Activated T-helper 1 cell treated with anti-CD3 and anti-CD28 coated beads, Interleukin-12 subunit alpha, Interleukin-12 subunit beta, Interleukin-2, Interleukin-4 antibody, amounts not matched to agents 30 ng/mL and 10 ng/mL and 1 ng/mL, durations not matched to agents 14 hours and 24 hours and 36 hours (primary cell): Measurements from ENCODE around the gene ACVR1B. TPM values are rescaled to one million over a fixed set of nuclear protein-coding genes. Genes with fewer than 3 reads are reported as not detected.

Experiments used
- DNase-seq: peaks from one replicate; pipeline ENCODE4 v3.0.0; 2021; ENCODE audit warnings: low spot score
- H3K27ac Mint-ChIP-seq: one replicate; pipeline ENCODE4 v1.8.0; 2021; ENCODE audit warnings: mild to moderate bottlenecking, mixed read lengths
- H3K27me3 Mint-ChIP-seq: one replicate; pipeline ENCODE4 v1.8.0; 2022; ENCODE audit warnings: mild to moderate bottlenecking, moderate library complexity, mixed read lengths; ENCODE audit not compliant: insufficient read depth
- H3K36me3 Mint-ChIP-seq: one replicate; pipeline ENCODE4 v1.8.0; 2021; ENCODE audit warnings: low read depth, mixed read lengths
- H3K4me1 Mint-ChIP-seq: one replicate; pipeline ENCODE4 v1.8.0; 2021; ENCODE audit warnings: low read depth, mixed read lengths
- H3K4me3 Mint-ChIP-seq: one replicate; pipeline ENCODE4 v1.8.0; 2021; ENCODE audit warnings: mild to moderate bottlenecking, moderate library complexity, mixed read lengths
- H3K9me3 Mint-ChIP-seq: one replicate; pipeline ENCODE4 v1.8.0; 2021; ENCODE audit warnings: mixed read lengths
- intact Hi-C: fragments of 100-400 bp; cut with micrococcal nuclease; formaldehyde crosslinking; loops from one replicate; pipeline ENCODE4 v1.15.1; 2024
- total RNA-seq: library from RNA; stranded (reverse); gene quantifications from 2 replicates; pipeline ENCODE4 v1.2.3, GENCODE V29; 2022

ACVR1B gene
- total RNA-seq, 1 donor from 2014 or later, result 11.4 TPM

DNA sequence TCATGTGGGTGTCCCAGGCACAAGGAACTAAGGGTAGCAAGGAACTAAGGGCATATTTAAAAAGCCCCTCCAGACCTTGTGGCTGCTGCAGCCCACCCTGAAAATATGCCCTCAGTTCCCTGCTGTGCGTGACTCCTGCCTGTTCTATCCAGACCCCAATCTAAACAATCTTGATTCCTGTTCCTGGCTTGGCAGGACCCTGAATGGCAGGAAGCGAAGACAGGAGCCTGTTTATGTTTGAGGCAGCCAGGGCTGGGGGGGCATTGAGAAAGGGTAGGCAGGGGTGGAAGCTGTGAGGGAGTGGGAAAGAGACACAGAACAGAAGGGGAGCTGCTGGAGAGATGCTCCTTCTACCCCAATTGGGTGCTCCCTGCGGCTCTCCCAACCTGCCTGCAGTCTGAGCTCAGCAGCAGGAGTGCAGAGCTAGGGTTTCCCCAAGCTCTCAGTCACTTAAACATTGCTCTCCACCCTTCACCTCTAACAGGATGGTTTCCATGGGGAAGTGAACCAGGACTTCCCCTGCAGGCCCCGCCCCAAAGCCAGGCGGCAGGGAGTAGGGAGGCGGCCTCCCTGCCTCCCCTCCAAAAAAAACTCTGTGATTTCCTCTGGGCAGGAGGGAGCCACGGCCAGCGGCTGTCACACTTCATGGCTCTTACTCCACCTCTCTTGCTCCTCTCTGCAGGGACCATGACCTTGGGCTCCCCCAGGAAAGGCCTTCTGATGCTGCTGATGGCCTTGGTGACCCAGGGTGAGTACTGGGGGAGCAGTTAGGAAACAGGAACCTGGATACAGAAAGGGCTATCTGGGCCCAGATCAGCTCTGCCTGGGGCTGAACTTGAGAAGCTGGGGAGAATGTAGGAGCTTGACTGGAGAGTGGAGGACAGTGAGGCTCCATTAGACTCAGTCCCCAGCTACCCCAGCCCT, 39.4 kb upstream of the ACVR1B start:
- Mint-ChIP-seq H3K4me3 (no peak overlapping the region), H3K27ac (no peak overlapping the region), H3K36me3 (no peaks in the 10 kb centered on the region), H3K27me3 (peaks cover 26% of the 10 kb centered on the region), H3K9me3 (no peaks in the 10 kb centered on the region), H3K4me1 (no peaks in the 10 kb centered on the region)
- intact Hi-C loops, result no loop called here
- DNase-seq, result no peak

DNA sequence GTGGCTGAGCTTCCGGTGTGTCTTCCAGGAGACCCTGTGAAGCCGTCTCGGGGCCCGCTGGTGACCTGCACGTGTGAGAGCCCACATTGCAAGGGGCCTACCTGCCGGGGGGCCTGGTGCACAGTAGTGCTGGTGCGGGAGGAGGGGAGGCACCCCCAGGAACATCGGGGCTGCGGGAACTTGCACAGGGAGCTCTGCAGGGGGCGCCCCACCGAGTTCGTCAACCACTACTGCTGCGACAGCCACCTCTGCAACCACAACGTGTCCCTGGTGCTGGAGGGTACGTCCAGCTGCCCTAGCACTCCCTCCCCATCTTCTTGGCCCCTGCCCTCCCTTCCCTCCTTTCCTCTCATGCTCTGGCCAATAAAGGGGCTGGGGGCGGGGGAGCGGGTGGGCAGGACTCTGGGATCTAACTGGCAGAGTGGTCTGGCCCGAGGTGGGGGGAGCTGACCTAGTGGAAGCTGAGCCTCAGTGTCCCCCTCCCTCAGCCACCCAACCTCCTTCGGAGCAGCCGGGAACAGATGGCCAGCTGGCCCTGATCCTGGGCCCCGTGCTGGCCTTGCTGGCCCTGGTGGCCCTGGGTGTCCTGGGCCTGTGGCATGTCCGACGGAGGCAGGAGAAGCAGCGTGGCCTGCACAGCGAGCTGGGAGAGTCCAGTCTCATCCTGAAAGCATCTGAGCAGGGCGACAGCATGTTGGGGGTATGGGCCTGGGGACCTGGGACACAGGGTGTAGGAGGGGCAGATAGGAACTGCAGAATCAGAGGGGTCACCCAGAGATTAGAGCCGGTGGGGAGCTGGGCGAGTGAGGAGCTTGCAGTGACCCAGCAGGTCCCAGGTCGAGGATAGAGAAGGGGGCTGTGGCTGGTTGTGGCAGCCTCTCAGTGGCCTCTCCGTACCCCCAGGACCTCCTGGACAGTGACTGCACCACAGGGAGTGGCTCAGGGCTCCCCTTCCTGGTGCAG, 38.1 kb upstream of the ACVR1B start:
- Mint-ChIP-seq H3K36me3 (no peaks in the 10 kb centered on the region), H3K27me3 (peaks cover 18% of the 10 kb centered on the region), H3K4me3 (no peak overlapping the region), H3K27ac (no peak overlapping the region), H3K9me3 (no peaks in the 10 kb centered on the region), H3K4me1 (no peaks in the 10 kb centered on the region)
- DNase-seq, result no peak
- intact Hi-C loops, result no loop called here

DNA sequence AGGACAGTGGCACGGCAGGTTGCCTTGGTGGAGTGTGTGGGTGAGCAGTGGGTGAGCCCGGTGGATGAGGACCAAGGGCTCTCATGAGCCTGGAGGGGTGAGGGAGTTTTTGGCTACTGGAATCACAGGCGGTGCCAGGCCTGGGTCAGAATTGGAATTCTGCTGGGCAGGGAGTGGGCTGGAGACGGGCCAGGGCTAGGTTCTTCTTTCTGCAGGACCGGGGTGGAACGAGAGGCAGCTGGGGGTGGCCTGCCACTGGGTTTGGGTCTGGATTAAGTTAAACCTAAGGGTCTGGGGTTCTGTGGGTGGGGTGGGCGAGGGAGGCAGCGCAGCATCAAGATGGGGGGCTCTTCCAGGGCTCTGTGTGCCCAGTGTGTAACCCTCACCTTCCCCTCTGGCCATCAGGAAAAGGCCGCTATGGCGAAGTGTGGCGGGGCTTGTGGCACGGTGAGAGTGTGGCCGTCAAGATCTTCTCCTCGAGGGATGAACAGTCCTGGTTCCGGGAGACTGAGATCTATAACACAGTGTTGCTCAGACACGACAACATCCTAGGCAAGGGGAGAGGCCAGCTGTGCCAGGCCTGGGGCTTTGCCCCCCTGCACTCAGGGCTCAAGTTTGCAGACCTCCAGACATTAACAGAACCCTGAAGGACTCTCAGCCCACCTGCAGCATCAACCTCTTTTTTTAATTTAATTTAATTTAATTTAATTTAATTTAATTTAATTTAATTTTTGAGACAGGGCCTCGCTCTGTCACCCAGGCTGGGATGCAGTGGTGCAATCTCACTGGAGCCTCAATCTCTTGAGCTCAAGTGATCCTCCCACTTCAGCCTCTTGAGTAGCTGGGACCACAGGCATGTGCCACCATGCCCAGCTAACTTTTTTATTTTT, 37.2 kb upstream of the ACVR1B start:
- H3K27me3 Mint-ChIP-seq, result peaks cover 9% of the 10 kb centered on the region
- no peaks in the 10 kb centered on the region for H3K4me1 Mint-ChIP-seq
- no peak for DNase-seq
- H3K27ac Mint-ChIP-seq, result no peak overlapping the region
- no peak overlapping the region for H3K4me3 Mint-ChIP-seq
- intact Hi-C loops, result no loop called here
- H3K36me3 Mint-ChIP-seq, result no peaks in the 10 kb centered on the region
- H3K9me3 Mint-ChIP-seq, result no peaks in the 10 kb centered on the region

DNA sequence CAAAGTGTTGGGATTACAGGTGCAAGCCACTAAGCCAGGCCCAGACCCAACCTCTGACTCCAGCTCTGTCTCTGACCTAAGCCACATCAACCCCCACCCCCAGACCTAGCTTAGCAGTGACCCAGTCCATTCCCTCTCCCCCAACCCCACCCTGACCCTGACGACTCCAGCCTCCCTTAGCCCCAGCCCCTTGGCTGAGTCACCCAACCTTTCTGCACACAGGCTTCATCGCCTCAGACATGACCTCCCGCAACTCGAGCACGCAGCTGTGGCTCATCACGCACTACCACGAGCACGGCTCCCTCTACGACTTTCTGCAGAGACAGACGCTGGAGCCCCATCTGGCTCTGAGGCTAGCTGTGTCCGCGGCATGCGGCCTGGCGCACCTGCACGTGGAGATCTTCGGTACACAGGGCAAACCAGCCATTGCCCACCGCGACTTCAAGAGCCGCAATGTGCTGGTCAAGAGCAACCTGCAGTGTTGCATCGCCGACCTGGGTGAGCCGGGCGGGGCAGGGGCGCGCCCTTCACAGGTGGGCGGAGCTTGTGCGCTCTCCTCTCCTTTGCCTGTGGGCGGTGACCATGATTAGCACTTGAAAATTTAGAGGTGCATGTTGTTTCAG, 36.4 kb upstream of the ACVR1B start:
- Mint-ChIP-seq H3K36me3 (no peaks in the 10 kb centered on the region), H3K27ac (no peak overlapping the region), H3K4me3 (no peak overlapping the region), H3K9me3 (no peaks in the 10 kb centered on the region), H3K4me1 (no peaks in the 10 kb centered on the region), H3K27me3 (peaks cover 4% of the 10 kb centered on the region)
- intact Hi-C loops, result no loop called here
- no peak for DNase-seq

DNA sequence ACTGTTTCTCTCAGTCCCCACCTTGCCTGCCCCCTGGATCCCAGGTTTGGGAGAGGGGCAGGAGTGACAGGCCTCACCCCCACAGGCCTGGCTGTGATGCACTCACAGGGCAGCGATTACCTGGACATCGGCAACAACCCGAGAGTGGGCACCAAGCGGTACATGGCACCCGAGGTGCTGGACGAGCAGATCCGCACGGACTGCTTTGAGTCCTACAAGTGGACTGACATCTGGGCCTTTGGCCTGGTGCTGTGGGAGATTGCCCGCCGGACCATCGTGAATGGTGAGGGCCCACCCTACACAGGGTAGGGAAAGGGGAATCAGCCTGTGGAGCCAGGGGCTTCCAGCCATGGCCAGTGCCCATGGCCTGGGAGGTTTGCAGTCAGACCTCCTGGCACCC, 35.5 kb upstream of the ACVR1B start:
- DNase-seq, result no peak
- H3K4me1 Mint-ChIP-seq, result no peaks in the 10 kb centered on the region
- intact Hi-C loops, result no loop called here

DNA sequence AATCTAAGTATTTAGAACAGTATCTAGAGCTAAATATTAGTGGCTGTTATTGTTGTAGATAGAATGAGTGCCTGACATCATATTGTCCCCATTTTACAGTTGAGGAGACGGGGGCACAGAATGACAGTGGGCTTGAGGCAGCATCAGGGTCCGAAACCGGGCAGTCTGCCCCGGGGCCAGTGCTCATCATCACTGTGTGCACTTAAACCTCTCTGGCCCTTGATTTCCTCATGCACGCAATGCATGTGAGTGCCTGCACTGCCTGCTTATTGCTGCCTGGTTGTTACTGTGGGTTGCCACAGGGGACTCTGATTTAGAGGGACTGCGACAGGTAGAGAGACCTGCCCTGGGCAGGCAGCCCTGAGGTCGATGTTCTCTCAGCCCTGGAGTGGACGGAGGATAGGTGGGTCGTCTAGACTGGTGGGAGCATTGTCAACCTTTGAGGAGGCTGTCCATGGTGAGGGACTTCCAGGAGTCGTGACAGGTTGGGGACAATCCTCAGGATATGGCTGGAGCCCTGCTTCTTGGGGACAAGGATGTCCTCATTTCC, 34.4 kb upstream of the ACVR1B start:
- Mint-ChIP-seq H3K27ac (no peak overlapping the region), H3K9me3 (no peaks in the 10 kb centered on the region), H3K36me3 (no peaks in the 10 kb centered on the region), H3K4me1 (no peaks in the 10 kb centered on the region), H3K27me3 (no peaks in the 10 kb centered on the region), H3K4me3 (no peak overlapping the region)
- no peak for DNase-seq
- intact Hi-C loops, result no loop called here

More for the DNA sequence above, 35.5 kb upstream of the ACVR1B start:
- H3K4me3 Mint-ChIP-seq, result no peak overlapping the region
- H3K27me3 Mint-ChIP-seq, result peaks cover 2% of the 10 kb centered on the region
- no peak overlapping the region for H3K27ac Mint-ChIP-seq
- no peaks in the 10 kb centered on the region for H3K9me3 Mint-ChIP-seq
- no peaks in the 10 kb centered on the region for H3K36me3 Mint-ChIP-seq

DNA sequence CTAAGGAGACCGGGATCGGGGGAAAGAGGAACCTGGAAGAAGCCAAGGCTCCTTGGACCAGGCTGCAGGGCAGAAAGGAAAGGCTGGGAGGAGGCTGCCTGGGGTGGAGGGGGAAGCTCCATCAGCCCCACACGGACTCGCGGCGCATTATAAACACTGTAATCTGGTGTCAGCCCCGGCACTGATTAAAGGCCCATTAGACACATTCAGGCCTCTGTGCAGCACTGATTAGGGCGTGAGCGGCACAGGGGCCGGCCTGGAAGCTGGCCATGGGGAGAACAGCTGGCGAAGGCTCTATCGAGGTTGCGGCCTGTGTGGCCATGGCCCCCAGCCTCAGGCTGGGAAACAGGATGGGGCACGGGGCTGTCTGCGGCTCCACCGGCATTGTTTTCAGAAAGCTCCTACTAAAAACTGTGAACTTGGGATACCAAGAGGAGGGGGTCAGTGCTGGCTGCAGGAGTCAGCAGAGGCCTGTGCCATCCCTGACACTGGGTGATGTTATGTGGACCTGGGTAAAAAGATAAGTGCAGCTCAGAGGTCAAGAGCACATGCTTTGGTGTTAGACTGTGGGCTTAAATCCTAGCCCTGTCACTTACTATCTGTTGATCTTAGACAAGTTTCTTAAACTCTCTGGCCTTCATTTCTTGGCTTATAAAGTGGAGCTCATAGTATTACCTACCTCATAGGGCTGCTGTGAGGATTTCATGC, 33.6 kb upstream of the ACVR1B start:
- Mint-ChIP-seq H3K36me3 (no peaks in the 10 kb centered on the region), H3K4me3 (no peak overlapping the region), H3K27ac (no peak overlapping the region), H3K9me3 (no peaks in the 10 kb centered on the region), H3K27me3 (no peaks in the 10 kb centered on the region), H3K4me1 (peaks cover under 1% of the 10 kb centered on the region)
- DNase-seq, result no peak
- intact Hi-C loops, result no loop called here

DNA sequence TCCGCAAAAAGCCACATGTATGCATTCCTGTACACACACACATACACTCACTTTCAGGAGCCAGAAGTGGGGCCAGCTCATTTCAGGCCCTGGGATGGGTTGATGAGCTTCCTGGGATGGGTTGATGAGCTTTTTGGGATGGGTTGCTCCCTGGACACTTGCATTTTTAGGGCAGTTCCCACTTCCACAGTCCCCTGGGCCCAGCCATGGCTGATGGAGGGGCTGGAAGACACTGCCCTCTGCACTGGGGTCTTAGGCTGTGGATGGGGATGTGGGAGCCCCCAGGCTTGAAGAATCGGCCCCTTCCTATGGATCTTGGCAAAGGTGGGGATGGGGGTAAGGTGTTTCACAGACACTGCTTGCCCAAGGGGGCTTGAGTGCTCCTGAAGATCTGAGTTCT, 31.5 kb upstream of the ACVR1B start:
- Mint-ChIP-seq H3K4me1 (peaks cover 8% of the 10 kb centered on the region), H3K4me3 (no peak overlapping the region), H3K27me3 (peaks cover 2% of the 10 kb centered on the region), H3K27ac (no peak overlapping the region), H3K36me3 (no peaks in the 10 kb centered on the region), H3K9me3 (no peaks in the 10 kb centered on the region)
- intact Hi-C loops, result no loop called here
- DNase-seq, result no peak

DNA sequence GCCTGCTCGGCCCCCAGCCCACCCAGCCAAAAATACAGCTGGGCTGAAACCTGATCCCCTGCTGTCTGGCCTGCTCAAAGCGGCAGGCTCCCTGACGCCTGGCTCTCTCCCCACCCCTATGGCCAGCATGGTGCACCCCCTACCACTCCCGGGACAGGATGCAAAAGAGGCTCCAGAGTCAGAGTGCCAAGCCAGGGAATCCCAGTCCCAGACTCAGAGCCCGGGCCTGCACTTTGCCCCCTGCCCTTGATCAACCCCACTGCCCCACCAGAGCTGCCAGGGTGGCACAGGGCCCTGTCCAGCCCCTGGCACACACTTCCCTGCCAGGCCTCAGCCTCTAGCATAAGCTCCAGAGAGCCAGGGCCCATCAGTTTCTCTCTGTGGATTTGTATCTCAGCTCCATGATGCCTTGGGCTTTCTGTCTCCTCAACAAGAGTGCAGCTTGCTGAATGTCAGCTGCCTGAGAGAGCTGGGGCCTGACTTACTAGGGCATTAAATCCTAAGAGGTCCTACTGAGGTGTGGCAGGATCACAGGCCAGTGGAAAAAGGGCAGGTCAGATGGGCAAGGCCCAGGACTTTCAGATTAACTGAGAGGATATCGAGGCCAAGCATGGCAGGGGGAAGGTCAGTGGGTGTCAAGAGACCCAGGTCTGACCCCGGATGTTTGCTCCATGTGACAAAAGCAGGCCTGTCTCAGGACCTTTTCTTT, 30.3 kb upstream of the ACVR1B start:
- Mint-ChIP-seq H3K9me3 (no peaks in the 10 kb centered on the region), H3K4me1 (peaks cover 13% of the 10 kb centered on the region), H3K36me3 (no peaks in the 10 kb centered on the region), H3K4me3 (no peak overlapping the region), H3K27ac (no peak overlapping the region), H3K27me3 (peaks cover 2% of the 10 kb centered on the region)
- intact Hi-C loops, result no loop called here
- no peak for DNase-seq

DNA sequence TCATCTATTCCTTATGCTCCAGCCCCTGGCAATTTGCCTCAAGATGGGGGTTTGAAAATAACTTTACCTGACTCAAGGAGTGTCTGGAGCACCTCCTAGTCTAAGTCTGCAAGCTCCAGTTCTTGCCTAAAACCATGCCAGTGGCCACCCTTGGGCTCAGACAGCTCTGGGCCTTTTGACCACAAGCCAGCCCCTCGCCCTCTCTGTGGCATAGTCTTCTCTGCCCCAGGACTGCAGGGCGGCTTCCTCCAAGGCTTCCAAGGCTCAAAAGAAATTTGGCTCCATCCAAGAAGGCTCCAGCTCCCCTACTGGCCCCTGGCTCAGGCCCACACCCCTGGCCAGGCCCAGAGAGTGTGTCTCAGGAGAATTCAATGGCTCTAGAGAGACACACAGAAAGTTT, 29.4 kb upstream of the ACVR1B start:
- Mint-ChIP-seq H3K9me3 (no peaks in the 10 kb centered on the region), H3K27ac (no peak overlapping the region), H3K4me1 (peaks cover 13% of the 10 kb centered on the region), H3K4me3 (no peak overlapping the region), H3K36me3 (no peaks in the 10 kb centered on the region), H3K27me3 (peaks cover 2% of the 10 kb centered on the region)
- DNase-seq, result no peak
- intact Hi-C loops, result no loop called here
